Peyer's patch (tissue), 4 donors: ENCODE results near the gene SCN1A. TPM values are rescaled to one million over a fixed set of nuclear protein-coding genes. Genes with fewer than 3 reads are reported as not detected.
"Not testable (repeated sequence)": the region's sequence is repeated elsewhere in the genome, so short reads cannot be mapped to it uniquely, and the experiment has no call there.

Experiments used
- DNase-seq, 3 donors: peaks; one replicate each; pipeline ENCODE4 v3.0.0-alpha.2; 2017 to 2019
- H3K27ac ChIP-seq, 4 donors: fragments of 200-600 bp; sonication (generic); one replicate each; pipeline ENCODE4 v1.5.1; 2016 to 2019
- H3K27me3 ChIP-seq, 2 donors: fragments of 200-600 bp; sonication (generic); one replicate each; pipeline ENCODE4 v1.5.1; 2019
- H3K36me3 ChIP-seq, 3 donors: fragments of 200-600 bp; sonication (generic); one replicate each; pipeline ENCODE4 v1.5.1; 2016 to 2019
- H3K4me1 ChIP-seq, 4 donors: fragments of 200-600 bp; sonication (generic); one replicate each; pipeline ENCODE4 v1.5.1; 2016 to 2019
- H3K4me3 ChIP-seq, 4 donors: fragments of 200-600 bp; sonication (generic); 1 replicate in 3 of 4; 2 replicates in 1 of 4; pipeline ENCODE4 v1.5.1; 2016 to 2019; ENCODE audit warnings: mild to moderate bottlenecking in 1 of 4
- H3K9me3 ChIP-seq, 4 donors: fragments of 200-600 bp; sonication (generic); one replicate each; pipeline ENCODE4 v1.5.1; 2016 to 2019; ENCODE audit warnings: mild to moderate bottlenecking in 1 of 4
- POLR2A ChIP-seq, 2 donors: fragments of 450-650 bp; IDR thresholded peaks; one replicate each; pipeline ENCODE4 v1.5.1; 2017; ENCODE audit warnings: antibody characterized with exemption in 2 of 2, mild to moderate bottlenecking in 2 of 2, moderate library complexity in 2 of 2
- total RNA-seq, 4 donors: library from RNA; depleted of rRNA; stranded (reverse); fragments of >200 nt; gene quantifications; one replicate each; pipeline ENCODE4 v1.1.0, GENCODE V29; 2016
- TF ChIP-seq, protein P1 (sequence below), 6 experiments: fragments of 450-650 bp in 4 of 6; fragments of 200-600 bp in 2 of 6; sonication (generic) in 1 of 6; IDR thresholded peaks; one replicate each; pipeline ENCODE4 v1.5.1; 2017 to 2019; ENCODE audit warnings: antibody characterized with exemption in 6 of 6, mild to moderate bottlenecking in 3 of 6, moderate library complexity in 1 of 6

The SCN1A gene
- total RNA-seq, 4 donors from 2014 or later: not detected

DNA sequence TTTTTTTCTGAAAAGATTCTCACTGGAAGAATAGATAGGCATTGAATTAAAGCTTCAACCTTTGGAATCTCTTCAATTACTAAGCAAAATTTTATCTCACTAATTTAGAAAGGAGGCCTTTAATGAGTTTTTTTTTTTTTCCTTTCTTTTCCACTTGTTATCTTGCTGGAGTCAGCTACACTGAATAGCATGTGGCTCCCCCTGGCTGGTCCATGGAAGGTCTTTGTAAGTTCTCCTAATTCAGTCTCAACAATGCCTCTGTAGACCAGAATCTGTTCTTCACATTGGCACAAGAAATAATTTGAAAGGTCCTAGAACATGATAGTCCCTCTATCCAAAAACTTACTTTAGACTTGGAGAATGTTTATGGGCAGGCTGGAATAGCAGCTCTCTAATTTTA, 24.2 kb upstream of the SCN1A start:
- H3K36me3 ChIP-seq: no peaks in the 10 kb centered on the region
- DNase-seq: no peak
- H3K4me3 ChIP-seq: no peak overlapping the region
- H3K9me3 ChIP-seq: no peaks in the 10 kb centered on the region
- no peak overlapping the region for H3K27ac ChIP-seq
- H3K4me1 ChIP-seq: no peaks in the 10 kb centered on the region
- TF ChIP-seq POLR2A (IDR thresholded peaks at IDR 0.05): no peak
- H3K27me3 ChIP-seq: no peaks in the 10 kb centered on the region

DNA sequence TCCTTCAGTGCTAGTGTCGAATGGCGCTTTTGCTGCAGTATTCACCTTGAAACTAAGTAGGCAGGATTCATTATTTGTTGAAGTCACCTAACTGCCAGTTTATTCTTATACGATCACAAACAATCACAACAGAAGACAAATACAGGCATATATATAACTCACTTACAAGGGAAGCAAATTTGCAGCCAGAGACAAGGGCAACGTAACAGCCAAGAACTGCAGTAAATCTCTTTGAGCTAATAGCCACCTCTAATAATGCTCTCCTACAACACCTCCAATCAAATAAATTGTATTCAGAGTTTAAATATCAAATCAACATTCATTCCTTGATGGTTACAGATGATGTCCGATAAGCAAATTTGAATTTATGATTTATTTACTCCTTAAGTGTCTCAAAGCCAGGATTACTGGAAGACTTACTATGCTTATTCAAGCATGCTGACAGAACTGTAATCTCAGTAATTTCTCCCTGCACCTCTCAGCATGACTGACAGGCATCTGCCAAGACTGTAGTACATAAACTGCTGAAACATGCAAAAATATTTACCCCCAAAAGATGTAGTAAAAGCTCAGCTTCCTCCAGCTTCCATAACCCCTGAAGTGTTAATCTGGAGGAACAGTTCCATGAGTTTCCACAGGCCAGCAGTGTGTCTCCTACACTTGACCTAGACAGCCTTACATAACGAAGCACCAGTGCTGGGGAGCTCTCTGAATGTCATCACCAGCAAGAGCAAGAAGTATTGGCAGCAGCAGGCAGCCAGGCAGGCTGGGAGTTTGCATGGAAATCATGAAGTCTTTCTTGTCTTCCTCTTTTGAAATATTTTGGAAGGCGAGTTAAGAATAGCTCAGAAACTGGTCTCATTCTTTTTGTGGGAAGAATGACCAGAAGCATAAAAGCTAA, 20.9 kb upstream of the SCN1A start:
- TF ChIP-seq POLR2A (IDR thresholded peaks at IDR 0.05): no peak
- TF ChIP-seq, protein P1, sequence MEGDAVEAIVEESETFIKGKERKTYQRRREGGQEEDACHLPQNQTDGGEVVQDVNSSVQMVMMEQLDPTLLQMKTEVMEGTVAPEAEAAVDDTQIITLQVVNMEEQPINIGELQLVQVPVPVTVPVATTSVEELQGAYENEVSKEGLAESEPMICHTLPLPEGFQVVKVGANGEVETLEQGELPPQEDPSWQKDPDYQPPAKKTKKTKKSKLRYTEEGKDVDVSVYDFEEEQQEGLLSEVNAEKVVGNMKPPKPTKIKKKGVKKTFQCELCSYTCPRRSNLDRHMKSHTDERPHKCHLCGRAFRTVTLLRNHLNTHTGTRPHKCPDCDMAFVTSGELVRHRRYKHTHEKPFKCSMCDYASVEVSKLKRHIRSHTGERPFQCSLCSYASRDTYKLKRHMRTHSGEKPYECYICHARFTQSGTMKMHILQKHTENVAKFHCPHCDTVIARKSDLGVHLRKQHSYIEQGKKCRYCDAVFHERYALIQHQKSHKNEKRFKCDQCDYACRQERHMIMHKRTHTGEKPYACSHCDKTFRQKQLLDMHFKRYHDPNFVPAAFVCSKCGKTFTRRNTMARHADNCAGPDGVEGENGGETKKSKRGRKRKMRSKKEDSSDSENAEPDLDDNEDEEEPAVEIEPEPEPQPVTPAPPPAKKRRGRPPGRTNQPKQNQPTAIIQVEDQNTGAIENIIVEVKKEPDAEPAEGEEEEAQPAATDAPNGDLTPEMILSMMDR (IDR thresholded peaks at IDR 0.05): no peak
- Histone ChIP-seq H3K27me3 (no peaks in the 10 kb centered on the region), H3K4me1 (no peaks in the 10 kb centered on the region), H3K4me3 (no peak overlapping the region), H3K27ac (no peak overlapping the region), H3K9me3 (no peaks in the 10 kb centered on the region), H3K36me3 (no peaks in the 10 kb centered on the region)
- no peak for DNase-seq

GRCh38 chr2:166147883-166148282, 20.1 kb upstream of the SCN1A start:
- H3K4me1 ChIP-seq: no peaks in the 10 kb centered on the region
- no peaks in the 10 kb centered on the region for H3K27me3 ChIP-seq
- no peaks in the 10 kb centered on the region for H3K36me3 ChIP-seq
- H3K9me3 ChIP-seq: no peaks in the 10 kb centered on the region
- DNase-seq: no peak
- TF ChIP-seq POLR2A (IDR thresholded peaks at IDR 0.05): no peak
- TF ChIP-seq, protein P1 (IDR thresholded peaks at IDR 0.05): no peak
- no peak overlapping the region for H3K4me3 ChIP-seq
- no peak overlapping the region for H3K27ac ChIP-seq

- no peak for DNase-seq
- Histone ChIP-seq H3K36me3 (no peaks in the 10 kb centered on the region), H3K27ac (no peak overlapping the region), H3K4me1 (no peaks in the 10 kb centered on the region), H3K9me3 (no peaks in the 10 kb centered on the region), H3K4me3 (no peak overlapping the region), H3K27me3 (no peaks in the 10 kb centered on the region)
- TF ChIP-seq, protein P1 (IDR thresholded peaks at IDR 0.05): no peak
- no peak for TF ChIP-seq POLR2A (IDR thresholded peaks at IDR 0.05)
Measured at GRCh38 chr2:166144071-166144470, 16.3 kb upstream of the SCN1A start.

DNA sequence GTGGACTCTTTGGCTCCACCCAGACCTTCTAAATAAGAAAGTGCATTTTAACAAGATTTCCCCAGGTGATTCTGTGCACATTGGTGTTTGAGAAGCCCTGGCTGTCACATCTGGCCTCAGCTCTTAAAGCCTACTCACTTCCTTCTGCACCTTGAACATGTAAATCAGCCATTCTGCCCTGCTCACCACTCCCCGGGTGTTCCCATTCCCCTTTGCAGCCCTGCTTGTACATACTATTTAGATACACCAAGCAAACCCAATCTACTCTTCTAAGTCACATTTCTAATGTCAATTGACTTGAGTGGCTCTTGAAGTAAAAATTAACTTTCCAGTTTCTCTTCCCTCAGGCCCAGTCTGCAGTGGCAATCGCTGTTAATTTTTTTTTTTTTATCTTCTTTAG, 13.1 kb upstream of the SCN1A start:
- no peak overlapping the region for H3K4me3 ChIP-seq
- TF ChIP-seq, protein P1 (IDR thresholded peaks at IDR 0.05): no peak
- no peak for TF ChIP-seq POLR2A (IDR thresholded peaks at IDR 0.05)
- no peaks in the 10 kb centered on the region for H3K4me1 ChIP-seq
- H3K36me3 ChIP-seq: no peaks in the 10 kb centered on the region
- DNase-seq: no peak
- no peaks in the 10 kb centered on the region for H3K27me3 ChIP-seq
- no peak overlapping the region for H3K27ac ChIP-seq
- H3K9me3 ChIP-seq: no peaks in the 10 kb centered on the region

GRCh38 chr2:166140475-166140874, 12.7 kb upstream of the SCN1A start:
- Histone ChIP-seq H3K4me3 (no peak overlapping the region), H3K27me3 (no peaks in the 10 kb centered on the region), H3K27ac (no peak overlapping the region), H3K36me3 (no peaks in the 10 kb centered on the region), H3K4me1 (no peaks in the 10 kb centered on the region), H3K9me3 (no peaks in the 10 kb centered on the region)
- TF ChIP-seq POLR2A (IDR thresholded peaks at IDR 0.05): no peak
- TF ChIP-seq, protein P1 (IDR thresholded peaks at IDR 0.05): no peak
- DNase-seq: no peak

DNA sequence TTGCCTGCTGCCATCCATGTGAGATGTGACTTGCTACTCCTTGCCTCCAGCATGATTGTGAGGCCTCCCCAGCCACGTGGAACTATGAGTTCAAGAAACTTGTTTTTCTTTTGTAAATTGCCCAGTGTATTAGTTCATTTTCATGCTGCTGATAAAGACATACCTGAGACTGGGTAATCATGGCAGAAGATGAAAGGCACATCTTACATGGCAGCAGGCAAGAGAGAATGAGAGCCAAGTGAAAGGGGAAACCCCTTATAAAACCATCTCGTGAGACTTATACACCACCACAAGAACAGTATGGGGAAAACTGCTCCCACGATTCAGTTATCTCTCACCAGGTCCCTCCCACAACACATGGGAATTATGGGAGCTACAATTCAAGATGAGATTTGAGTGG, 11.7 kb upstream of the SCN1A start:
- H3K9me3 ChIP-seq, H3K4me1 ChIP-seq, H3K36me3 ChIP-seq, H3K27ac ChIP-seq, DNase-seq, H3K27me3 ChIP-seq, H3K4me3 ChIP-seq: not testable (repeated sequence)
